Loucy (cell line): Measurements from ENCODE around the gene TACR1.

Source experiments
- H2AFZ ChIP-seq: fragments of 200-600 bp; sonication (generic); 2 replicates; pipeline ENCODE4 v1.6.0; 2016; ENCODE audit warnings: antibody characterized with exemption, mild to moderate bottlenecking, low read length, moderate library complexity
- H3F3A ChIP-seq: fragments of 200-600 bp; 2 replicates; pipeline ENCODE4 v1.6.0; 2016; ENCODE audit warnings: antibody characterized with exemption, low read depth, mild to moderate bottlenecking
- H3K27me3 ChIP-seq: fragments of 200-600 bp; sonication (generic); 2 replicates; pipeline ENCODE4 v1.6.1; 2014; ENCODE audit warnings: low read length, mild to moderate bottlenecking; ENCODE audit not compliant: insufficient read depth, poor library complexity, severe bottlenecking
- H3K36me3 ChIP-seq: fragments of 200-600 bp; sonication (generic); 2 replicates; pipeline ENCODE4 v1.6.1; 2016; ENCODE audit warnings: low read length; ENCODE audit not compliant: insufficient read depth
- H3K4me1 ChIP-seq: fragments of 200-600 bp; sonication (generic); 2 replicates; pipeline ENCODE4 v1.5.1; 2014; ENCODE audit warnings: low read length, mild to moderate bottlenecking; ENCODE audit not compliant: insufficient read depth, poor library complexity, severe bottlenecking
- H3K4me2 ChIP-seq: fragments of 200-600 bp; sonication (generic); 2 replicates; pipeline ENCODE4 v1.6.0; 2014; ENCODE audit warnings: antibody characterized with exemption, low read length, low read depth, mild to moderate bottlenecking; ENCODE audit not compliant: poor library complexity, severe bottlenecking
- H3K4me3 ChIP-seq: fragments of 200-600 bp; sonication (generic); 2 replicates; pipeline ENCODE4 v1.5.1; 2014; ENCODE audit warnings: low read length, mild to moderate bottlenecking, mixed read lengths; ENCODE audit not compliant: poor library complexity, severe bottlenecking
- H3K79me2 ChIP-seq: fragments of 200-600 bp; sonication (generic); 2 replicates; pipeline ENCODE4 v1.6.1; 2014; ENCODE audit warnings: low read length; ENCODE audit not compliant: insufficient read depth
- H3K9ac ChIP-seq: fragments of 200-600 bp; sonication (generic); 2 replicates; pipeline ENCODE4 v1.6.0; 2014; ENCODE audit warnings: mild to moderate bottlenecking, low read depth, low read length, moderate library complexity; ENCODE audit not compliant: poor library complexity, severe bottlenecking
- H3K9me2 ChIP-seq: fragments of 200-600 bp; sonication (generic); replicated peaks from 2 replicates; pipeline ENCODE4 v1.6.1; 2016; ENCODE audit warnings: low read depth, low read length, mixed read lengths
- H3K9me3 ChIP-seq: fragments of 200-600 bp; sonication (generic); 2 replicates; pipeline ENCODE4 v1.6.1; 2014; ENCODE audit warnings: mild to moderate bottlenecking, antibody characterized with exemption, low read length, low read depth; ENCODE audit not compliant: insufficient read depth
- H4K20me1 ChIP-seq: fragments of 200-600 bp; sonication (generic); 2 replicates; pipeline ENCODE4 v1.6.0; 2014; ENCODE audit warnings: antibody characterized with exemption, low read length, mild to moderate bottlenecking; ENCODE audit not compliant: insufficient read depth, poor library complexity, severe bottlenecking
- EZH2phosphoT487 ChIP-seq: fragments of 200-600 bp; IDR thresholded peaks from 2 replicates; pipeline ENCODE4 v1.6.1; 2018; ENCODE audit warnings: antibody characterized with exemption, mild to moderate bottlenecking, moderate library complexity, borderline replicate concordance
- TF ChIP-seq, protein P1 (sequence below): fragments of 200-600 bp; sonication (generic); conservative IDR thresholded peaks from 2 replicates; pipeline ENCODE4 v1.5.1; 2014; ENCODE audit warnings: mild to moderate bottlenecking, antibody characterized with exemption, low read length

The TACR1 gene

DNA sequence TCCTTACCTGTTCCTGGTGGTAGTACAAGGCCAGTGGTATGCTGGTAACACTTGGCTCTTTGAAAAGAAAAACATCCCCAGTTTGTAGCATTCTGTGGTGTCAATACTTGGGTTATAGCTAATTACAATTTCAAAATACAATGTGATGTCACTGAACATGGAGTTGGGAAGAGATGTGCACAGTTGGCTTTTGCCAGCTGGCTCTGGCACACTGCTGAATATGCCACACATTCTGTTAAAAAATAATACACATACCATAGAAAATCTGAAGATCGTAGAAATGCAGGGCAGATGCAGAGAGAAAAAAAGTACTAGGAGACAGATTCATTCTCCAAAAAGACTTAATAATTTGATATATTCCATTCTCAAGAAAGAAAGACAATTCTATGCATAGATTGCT, 101.5 kb downstream of the TACR1 start:
- Histone ChIP-seq H3K4me1 (no peaks in the 10 kb centered on the region), H3K36me3 (no peaks in the 10 kb centered on the region), H3K9me2 (no peaks in the 10 kb centered on the region), H3K9ac (no peak overlapping the region), H3K79me2 (no peaks in the 10 kb centered on the region), H3F3A (no peaks in the 10 kb centered on the region), H2AFZ (no peak overlapping the region), H3K4me2 (no peak overlapping the region), H3K9me3 (no peaks in the 10 kb centered on the region), H3K4me3 (no peak overlapping the region), H4K20me1 (no peaks in the 10 kb centered on the region), H3K27me3 (no peaks in the 10 kb centered on the region)
- TF ChIP-seq, protein P1, sequence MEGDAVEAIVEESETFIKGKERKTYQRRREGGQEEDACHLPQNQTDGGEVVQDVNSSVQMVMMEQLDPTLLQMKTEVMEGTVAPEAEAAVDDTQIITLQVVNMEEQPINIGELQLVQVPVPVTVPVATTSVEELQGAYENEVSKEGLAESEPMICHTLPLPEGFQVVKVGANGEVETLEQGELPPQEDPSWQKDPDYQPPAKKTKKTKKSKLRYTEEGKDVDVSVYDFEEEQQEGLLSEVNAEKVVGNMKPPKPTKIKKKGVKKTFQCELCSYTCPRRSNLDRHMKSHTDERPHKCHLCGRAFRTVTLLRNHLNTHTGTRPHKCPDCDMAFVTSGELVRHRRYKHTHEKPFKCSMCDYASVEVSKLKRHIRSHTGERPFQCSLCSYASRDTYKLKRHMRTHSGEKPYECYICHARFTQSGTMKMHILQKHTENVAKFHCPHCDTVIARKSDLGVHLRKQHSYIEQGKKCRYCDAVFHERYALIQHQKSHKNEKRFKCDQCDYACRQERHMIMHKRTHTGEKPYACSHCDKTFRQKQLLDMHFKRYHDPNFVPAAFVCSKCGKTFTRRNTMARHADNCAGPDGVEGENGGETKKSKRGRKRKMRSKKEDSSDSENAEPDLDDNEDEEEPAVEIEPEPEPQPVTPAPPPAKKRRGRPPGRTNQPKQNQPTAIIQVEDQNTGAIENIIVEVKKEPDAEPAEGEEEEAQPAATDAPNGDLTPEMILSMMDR = no peak
- TF ChIP-seq EZH2phosphoT487 = no peak

DNA sequence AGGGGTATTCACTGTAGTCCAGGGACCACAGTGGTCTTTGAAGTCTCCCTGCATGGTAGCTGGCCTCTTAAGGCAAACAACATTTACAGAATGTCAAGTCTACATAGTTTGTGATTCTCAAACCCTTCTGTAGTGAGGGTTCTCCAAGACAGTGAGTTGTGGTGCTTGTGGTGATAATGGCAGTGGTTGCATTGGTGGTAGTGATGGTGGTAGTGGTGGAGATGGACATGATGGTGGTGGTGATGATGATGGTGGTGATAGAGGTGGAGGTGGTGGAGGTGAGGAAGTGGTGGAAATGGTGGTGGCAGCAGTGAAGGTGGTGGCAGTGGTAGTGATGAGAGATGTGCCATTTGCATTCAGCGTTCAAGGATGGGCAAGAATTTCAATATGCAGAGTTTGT, 104.9 kb downstream of the TACR1 start:
- H3K9me3 ChIP-seq = no peaks in the 10 kb centered on the region
- no peak overlapping the region for H3K4me2 ChIP-seq

DNA sequence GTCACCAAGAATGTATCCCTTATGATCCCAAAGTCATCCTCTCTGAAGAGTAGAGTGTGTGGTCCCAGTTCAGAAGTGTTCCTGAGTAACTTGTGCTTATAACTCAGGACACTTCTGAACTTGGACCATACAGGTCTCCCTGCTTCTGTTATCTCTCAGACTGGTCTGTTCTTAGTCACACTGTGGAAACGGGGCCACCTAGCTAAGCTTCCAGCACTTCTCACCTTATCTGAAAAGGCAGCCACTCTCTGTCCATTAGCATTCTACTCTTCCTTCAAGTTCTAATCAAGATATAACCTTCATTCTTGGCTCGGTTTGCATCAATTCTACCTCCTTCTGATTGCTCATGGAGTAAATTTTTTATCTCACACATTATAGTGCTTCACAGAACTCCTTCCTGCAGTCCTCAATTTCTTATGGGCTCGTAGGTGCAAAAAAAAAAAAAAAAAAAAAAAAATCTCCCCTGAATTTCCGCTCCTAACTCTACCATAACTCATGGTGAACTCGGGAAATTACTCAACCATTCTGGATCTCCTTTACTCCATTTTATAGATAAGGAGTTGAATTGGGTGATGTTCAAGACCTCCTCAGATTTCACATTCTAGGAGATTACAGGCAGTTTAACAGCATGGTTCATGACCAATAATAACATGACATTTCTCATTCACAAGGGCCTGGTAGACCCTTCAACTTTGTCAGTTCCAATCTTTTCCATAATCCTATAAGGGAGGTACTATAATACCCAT, 108.4 kb downstream of the TACR1 start:
- TF ChIP-seq, protein P1 = no peak
- TF ChIP-seq EZH2phosphoT487 = no peak
- Histone ChIP-seq H3K79me2 (no peaks in the 10 kb centered on the region), H4K20me1 (no peaks in the 10 kb centered on the region), H3K27me3 (no peaks in the 10 kb centered on the region), H3K36me3 (no peaks in the 10 kb centered on the region), H3K9ac (no peak overlapping the region), H3F3A (no peaks in the 10 kb centered on the region), H3K9me3 (no peaks in the 10 kb centered on the region), H2AFZ (no peak overlapping the region), H3K9me2 (no peaks in the 10 kb centered on the region), H3K4me3 (no peak overlapping the region), H3K4me2 (no peak overlapping the region), H3K4me1 (no peaks in the 10 kb centered on the region)

More for the DNA sequence above, 104.9 kb downstream of the TACR1 start:
- H3K79me2 ChIP-seq = no peaks in the 10 kb centered on the region
- H3K9ac ChIP-seq = no peak overlapping the region
- H3K4me3 ChIP-seq = no peak overlapping the region
- H3K4me1 ChIP-seq = no peaks in the 10 kb centered on the region
- H3K27me3 ChIP-seq = no peaks in the 10 kb centered on the region
- H2AFZ ChIP-seq = no peak overlapping the region
- H3K36me3 ChIP-seq = no peaks in the 10 kb centered on the region
- no peaks in the 10 kb centered on the region for H3F3A ChIP-seq
- H4K20me1 ChIP-seq = no peaks in the 10 kb centered on the region
- H3K9me2 ChIP-seq = no peaks in the 10 kb centered on the region
- TF ChIP-seq EZH2phosphoT487 = no peak
- TF ChIP-seq, protein P1 = no peak
